Measurements from ENCODE around the gene CCDC185. TPM values are rescaled to one million over a fixed set of nuclear protein-coding genes. Genes with fewer than 3 reads are reported as not detected.
A peak's percentile ranks its signal among the peaks of the same experiment; 100 is the strongest.

The CCDC185 gene
- total and polyA plus RNA-seq, 9 donors, result 0.30 TPM; not detected in 8

DNA sequence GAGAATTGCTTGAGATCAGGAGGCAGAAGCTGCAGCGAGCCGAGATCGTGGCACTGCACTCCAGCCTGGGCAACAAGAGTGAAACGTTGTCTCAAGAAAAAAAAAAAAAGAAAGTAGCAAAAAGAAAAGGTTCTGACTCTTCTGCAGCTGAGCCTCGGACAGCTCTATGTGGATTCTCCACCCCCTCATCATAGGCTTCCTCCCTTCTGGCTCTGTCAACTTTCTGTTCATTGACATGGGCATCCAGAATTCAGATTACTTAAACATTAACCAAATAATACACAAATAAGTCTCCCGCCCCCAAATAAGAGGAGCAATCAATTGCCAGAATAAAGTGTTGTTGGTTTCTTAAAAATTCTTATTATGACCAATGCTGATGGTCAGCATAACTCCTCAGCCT, 39.3 kb upstream of the CCDC185 start:
- H3K4me3 ChIP-seq (ENCODE audit: low read length), result no peak overlapping the region
- no peaks in the 10 kb centered on the region for H3K36me3 ChIP-seq (ENCODE audit: control insufficient read depth, insufficient read depth, low read length)
- no peak overlapping the region for H3K27ac ChIP-seq (ENCODE audit: low read length)
- DNase-seq, result no peak
- WGBS (ENCODE audit: insufficient coverage), result no CpG with 5 or more reads among the region's 6 CpGs
- peaks cover 24% of the 10 kb centered on the region for H3K27me3 ChIP-seq (ENCODE audit: control insufficient read depth, insufficient read depth, low read length)
- peaks cover 9% of the 10 kb centered on the region for H3K4me1 ChIP-seq (ENCODE audit: control insufficient read depth, insufficient read depth, low read length)
- no peaks in the 10 kb centered on the region for H3K9me3 ChIP-seq (replicated peaks; ENCODE audit: control insufficient read depth, low read depth, low read length)

- no peak overlapping the region for H3K27ac ChIP-seq (ENCODE audit: low read length)
- no peaks in the 10 kb centered on the region for H3K9me3 ChIP-seq (replicated peaks; ENCODE audit: control insufficient read depth, low read depth, low read length)
- peaks cover 33% of the 10 kb centered on the region for H3K27me3 ChIP-seq (ENCODE audit: control insufficient read depth, insufficient read depth, low read length)
- H3K4me1 ChIP-seq (ENCODE audit: control insufficient read depth, insufficient read depth, low read length), result peaks cover 6% of the 10 kb centered on the region
- DNase-seq, result no peak
- no peaks in the 10 kb centered on the region for H3K36me3 ChIP-seq (ENCODE audit: control insufficient read depth, insufficient read depth, low read length)
- no CpG with 5 or more reads among the region's 2 CpGs for WGBS (ENCODE audit: insufficient coverage)
- no peak overlapping the region for H3K4me3 ChIP-seq (ENCODE audit: low read length)
These were observed 37.5 kb upstream of the CCDC185 start for GRCh38 chr1:223355699-223356098.

GRCh38 chr1:223358826-223359225, 34.4 kb upstream of the CCDC185 start:
- Histone ChIP-seq H3K4me1 (ENCODE audit: control insufficient read depth, insufficient read depth, low read length) (peaks cover 10% of the 10 kb centered on the region), H3K27me3 (ENCODE audit: control insufficient read depth, insufficient read depth, low read length) (peaks cover 38% of the 10 kb centered on the region), H3K36me3 (ENCODE audit: control insufficient read depth, insufficient read depth, low read length) (no peaks in the 10 kb centered on the region), H3K4me3 (ENCODE audit: low read length) (no peak overlapping the region), H3K27ac (ENCODE audit: low read length) (no peak overlapping the region), H3K9me3 (replicated peaks; ENCODE audit: control insufficient read depth, low read depth, low read length) (no peaks in the 10 kb centered on the region)
- no peak for DNase-seq
- WGBS (ENCODE audit: insufficient coverage), result 45% methylated on average over 2 of the region's 3 CpGs

DNA sequence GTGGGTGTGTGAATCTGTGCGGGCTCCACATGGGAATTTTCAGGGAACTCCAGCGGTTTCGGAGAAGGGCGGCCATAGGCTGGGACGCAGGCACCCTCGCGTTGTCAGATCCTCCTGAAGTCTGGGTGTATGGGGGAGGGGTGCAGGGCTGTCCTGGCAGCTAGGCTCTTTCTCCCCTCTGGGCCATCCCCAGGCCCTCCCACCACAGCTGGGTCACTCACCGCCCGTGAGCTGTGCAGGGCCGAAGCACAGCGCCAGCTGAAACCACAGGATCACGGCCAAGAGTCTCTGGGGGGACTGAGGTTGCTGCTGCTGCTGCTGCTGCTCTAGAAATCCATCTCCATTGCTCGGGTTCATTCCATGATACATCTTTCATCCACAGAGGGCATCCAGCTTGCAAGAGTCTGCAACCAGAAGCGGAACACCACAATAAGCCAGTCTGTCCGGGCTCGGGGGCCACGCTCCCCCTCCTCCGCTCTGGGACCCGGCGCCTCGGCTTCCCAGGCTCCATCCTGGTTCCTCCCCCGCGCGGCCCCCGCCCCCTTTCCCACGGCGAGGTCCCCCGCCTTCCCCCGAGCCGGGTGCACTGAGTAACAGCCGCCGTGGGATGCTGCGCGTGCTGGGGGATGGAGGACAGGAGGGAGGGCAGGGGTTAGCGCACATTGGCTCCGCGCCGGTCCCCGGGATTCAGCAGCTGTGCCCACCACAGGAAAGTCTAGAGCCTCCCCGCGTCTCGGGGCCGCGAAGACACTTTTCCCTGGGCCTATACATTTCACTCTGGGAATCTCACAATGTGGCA, 30.0 kb upstream of the CCDC185 start:
- peak; percentile 73 for DNase-seq
- no peaks in the 10 kb centered on the region for H3K9me3 ChIP-seq (replicated peaks; ENCODE audit: control insufficient read depth, low read depth, low read length)
- peak overlapping the region; percentile 3 for H3K27ac ChIP-seq (ENCODE audit: low read length)
- no peaks in the 10 kb centered on the region for H3K36me3 ChIP-seq (ENCODE audit: control insufficient read depth, insufficient read depth, low read length)
- H3K4me3 ChIP-seq (ENCODE audit: low read length), result peak overlapping the region; percentile 49
- under 1% methylated on average over 36 of the region's 44 CpGs for WGBS (ENCODE audit: insufficient coverage)
- H3K4me1 ChIP-seq (ENCODE audit: control insufficient read depth, insufficient read depth, low read length), result peaks cover 18% of the 10 kb centered on the region
- H3K27me3 ChIP-seq (ENCODE audit: control insufficient read depth, insufficient read depth, low read length), result peaks cover 50% of the 10 kb centered on the region

DNA sequence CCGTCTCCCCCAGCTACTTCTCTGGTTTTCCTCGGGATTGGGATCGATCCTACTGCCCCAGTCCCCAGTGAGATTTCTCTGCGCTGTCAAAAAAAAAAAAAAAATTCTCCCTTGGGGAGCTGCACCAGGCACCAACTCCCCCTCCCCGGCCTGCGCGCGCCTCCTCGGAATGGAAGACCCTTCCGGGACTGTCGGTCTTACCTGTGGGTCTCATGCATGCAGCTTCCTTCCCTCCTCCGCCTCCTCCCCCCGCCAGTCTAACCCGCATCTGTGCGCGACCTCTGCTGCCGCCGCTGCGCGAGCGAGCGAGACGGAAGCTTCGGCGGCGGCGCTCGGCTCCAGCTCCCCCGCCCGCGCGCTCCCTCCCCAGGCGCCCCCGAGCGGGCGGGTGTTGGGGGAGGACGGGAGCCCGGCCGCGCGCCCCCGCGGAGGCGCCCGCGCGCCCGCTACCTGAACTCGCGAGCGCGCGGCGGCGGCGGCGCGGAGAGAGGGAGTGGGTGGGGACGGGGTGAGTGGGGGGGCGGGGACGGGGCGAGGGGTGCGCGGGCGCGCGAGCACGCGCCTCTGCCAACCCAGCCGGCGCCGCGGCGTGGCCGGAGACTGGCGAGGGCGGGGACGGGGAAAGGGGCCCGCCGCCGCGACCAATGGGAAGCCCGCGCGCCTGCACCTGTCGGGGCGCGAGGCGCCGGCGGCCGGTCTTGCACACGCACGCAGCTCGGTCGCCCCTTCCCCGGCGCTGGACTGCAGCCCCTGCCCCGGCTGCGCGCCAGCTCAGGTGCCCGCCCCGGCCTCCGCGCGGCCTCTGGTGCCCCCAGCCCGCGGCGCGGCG, 29.1 kb upstream of the CCDC185 start, which contains the start of gene SUSD4:
SUSD4 (minus strand) TSS at position 321 of the 829 bp plus-strand sequence. CDS start 751 bp downstream, outside the sequence.
- peak within 1 kb of the TSS; percentile 3 for H3K27ac ChIP-seq (ENCODE audit: low read length)

DNA sequence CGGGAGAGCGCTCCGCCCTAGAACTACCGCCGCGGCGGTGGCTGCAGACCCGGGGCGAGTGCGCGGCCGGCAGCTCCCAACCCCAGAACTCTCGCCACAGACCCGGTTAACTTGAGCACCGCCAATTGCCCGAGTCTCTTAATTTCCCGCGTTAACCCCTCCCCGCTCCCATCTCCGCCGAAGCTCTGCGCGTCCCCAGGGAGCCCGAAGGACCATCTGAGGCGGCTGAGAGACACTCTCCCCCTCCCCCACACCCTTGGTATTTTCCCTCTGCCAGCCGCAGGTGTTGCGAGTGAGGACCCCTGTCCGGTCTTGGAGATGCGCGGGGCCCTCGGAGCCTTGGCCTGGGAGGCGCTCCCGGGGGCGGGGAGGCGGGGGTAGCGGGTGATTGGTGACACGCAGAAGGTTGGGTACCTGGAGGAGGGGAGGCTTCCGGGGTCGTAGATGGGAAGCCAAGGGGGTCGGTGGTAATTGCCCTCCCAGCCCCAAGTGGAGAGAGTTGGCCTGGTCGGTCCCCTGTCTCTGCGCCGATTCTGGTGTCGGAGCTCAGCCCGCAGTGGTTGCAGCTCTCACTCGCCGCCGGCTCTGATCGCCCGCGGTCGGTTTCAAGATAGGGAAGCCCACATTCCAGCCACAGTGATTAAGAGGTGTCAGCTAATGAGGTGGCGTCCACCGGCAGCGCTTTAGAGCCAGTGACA, 28.4 kb upstream of the CCDC185 start:
- no peak for DNase-seq

More for the DNA sequence above, 29.1 kb upstream of the CCDC185 start, which contains the start of gene SUSD4:
- Histone ChIP-seq H3K9me3 (replicated peaks; ENCODE audit: control insufficient read depth, low read depth, low read length) (no peaks in the 10 kb centered on the region), H3K4me1 (ENCODE audit: control insufficient read depth, insufficient read depth, low read length) (peaks cover 18% of the 10 kb centered on the region), H3K36me3 (ENCODE audit: control insufficient read depth, insufficient read depth, low read length) (no peaks in the 10 kb centered on the region), H3K27me3 (ENCODE audit: control insufficient read depth, insufficient read depth, low read length) (peaks cover 47% of the 10 kb centered on the region), H3K4me3 (ENCODE audit: low read length) (peak within 1 kb of the TSS; percentile 49)
- DNase-seq, result peak; percentile 62
- WGBS (ENCODE audit: insufficient coverage), result under 1% methylated on average over 86 of the region's 111 CpGs

DNA sequence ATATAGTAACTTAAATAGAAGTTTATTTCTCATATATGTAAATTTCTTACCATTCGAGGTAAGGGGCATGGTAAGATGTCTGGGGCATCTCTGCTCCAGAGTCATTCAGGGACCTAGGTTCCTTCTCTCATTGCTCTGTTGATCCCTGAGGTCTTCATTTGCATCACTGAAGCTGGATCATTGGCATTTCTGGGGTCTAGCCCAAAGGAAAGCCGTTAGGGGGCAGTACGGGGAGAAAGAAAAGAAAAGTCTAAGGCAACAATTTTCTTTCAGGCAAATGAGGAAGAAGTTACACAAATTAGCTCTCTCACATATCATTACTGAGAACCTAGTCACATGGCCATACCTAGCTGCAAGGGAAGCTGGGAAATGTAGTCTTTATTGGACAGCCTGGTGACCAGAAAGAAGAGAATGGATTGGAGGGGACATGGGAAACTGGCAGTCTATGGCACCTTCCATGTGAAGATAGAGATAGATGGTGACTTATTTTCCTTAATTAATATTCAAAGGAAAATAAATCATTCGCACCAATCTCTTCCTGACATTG, 19.1 kb upstream of the CCDC185 start:
- Histone ChIP-seq H3K4me1 (ENCODE audit: control insufficient read depth, insufficient read depth, low read length) (no peaks in the 10 kb centered on the region), H3K36me3 (ENCODE audit: control insufficient read depth, insufficient read depth, low read length) (no peaks in the 10 kb centered on the region), H3K27ac (ENCODE audit: low read length) (no peak overlapping the region), H3K4me3 (ENCODE audit: low read length) (no peak overlapping the region), H3K27me3 (ENCODE audit: control insufficient read depth, insufficient read depth, low read length) (peaks cover 3% of the 10 kb centered on the region), H3K9me3 (replicated peaks; ENCODE audit: control insufficient read depth, low read depth, low read length) (peaks cover 5% of the 10 kb centered on the region)
- no CpG with 5 or more reads among the region's 4 CpGs for WGBS (ENCODE audit: insufficient coverage)
- no peak for DNase-seq

More for the DNA sequence above, 28.4 kb upstream of the CCDC185 start:
- H3K27me3 ChIP-seq (ENCODE audit: control insufficient read depth, insufficient read depth, low read length), result peaks cover 46% of the 10 kb centered on the region
- H3K4me1 ChIP-seq (ENCODE audit: control insufficient read depth, insufficient read depth, low read length), result peaks cover 18% of the 10 kb centered on the region
- H3K27ac ChIP-seq (ENCODE audit: low read length), result no peak overlapping the region
- no peaks in the 10 kb centered on the region for H3K9me3 ChIP-seq (replicated peaks; ENCODE audit: control insufficient read depth, low read depth, low read length)
- 0% methylated on average over 33 of the region's 55 CpGs for WGBS (ENCODE audit: insufficient coverage)
- no peaks in the 10 kb centered on the region for H3K36me3 ChIP-seq (ENCODE audit: control insufficient read depth, insufficient read depth, low read length)
- no peak overlapping the region for H3K4me3 ChIP-seq (ENCODE audit: low read length)

- Histone ChIP-seq H3K9me3 (replicated peaks; ENCODE audit: control insufficient read depth, low read depth, low read length) (peaks cover 5% of the 10 kb centered on the region), H3K4me1 (ENCODE audit: control insufficient read depth, insufficient read depth, low read length) (no peaks in the 10 kb centered on the region), H3K27me3 (ENCODE audit: control insufficient read depth, insufficient read depth, low read length) (peaks cover 3% of the 10 kb centered on the region), H3K4me3 (ENCODE audit: low read length) (no peak overlapping the region), H3K27ac (ENCODE audit: low read length) (no peak overlapping the region), H3K36me3 (ENCODE audit: control insufficient read depth, insufficient read depth, low read length) (no peaks in the 10 kb centered on the region)
- no peak for DNase-seq
These were observed 14.5 kb upstream of the CCDC185 start for GRCh38 chr1:223378754-223379153.

GRCh38 chr1:223386013-223386412, 7.2 kb upstream of the CCDC185 start:
- H3K27me3 ChIP-seq (ENCODE audit: control insufficient read depth, insufficient read depth, low read length), result peaks cover 4% of the 10 kb centered on the region
- no peak overlapping the region for H3K4me3 ChIP-seq (ENCODE audit: low read length)
- H3K9me3 ChIP-seq (replicated peaks; ENCODE audit: control insufficient read depth, low read depth, low read length), result no peaks in the 10 kb centered on the region
- H3K4me1 ChIP-seq (ENCODE audit: control insufficient read depth, insufficient read depth, low read length), result no peaks in the 10 kb centered on the region
- DNase-seq, result no peak
- H3K36me3 ChIP-seq (ENCODE audit: control insufficient read depth, insufficient read depth, low read length), result no peaks in the 10 kb centered on the region
- WGBS (ENCODE audit: insufficient coverage), result 20% methylated on average over 1 of the region's 2 CpGs
- no peak overlapping the region for H3K27ac ChIP-seq (ENCODE audit: low read length)

Measured in muscle of leg (tissue), 11 donors.